CD4-positive, alpha-beta memory T cell (primary cell): ENCODE measurements around the gene TNFRSF13B. TPM values are rescaled to one million over a fixed set of nuclear protein-coding genes. Genes with fewer than 3 reads are reported as not detected.

Experiments used
- CTCF ChIA-PET: fragments of 350-600 bp; sonication (Branson Sonifier 250); formaldehyde crosslinking; loops from one replicate; lab custom pipeline; 2021; ENCODE audit warnings: inconsistent platforms; ENCODE audit not compliant: partially characterized antibody; lab: Charles Lee
- POLR2A ChIA-PET: fragments of 350-600 bp; sonication (Branson Sonifier 250); formaldehyde crosslinking; loops from one replicate; lab custom pipeline; 2021; ENCODE audit not compliant: partially characterized antibody; lab: Charles Lee
- DNase-seq, 5 donors: peaks; one replicate each; pipeline versions ENCODE4 v3.0.0 to v3.0.0-alpha.2; 2020 to 2022; ENCODE audit warnings: mixed read lengths in 1 of 5
- H3K27ac ChIP-seq: one replicate; pipeline ENCODE4 v1.7.0; 2013; ENCODE audit warnings: low read depth, low read length
- H3K27me3 ChIP-seq: 2 replicates; pipeline ENCODE4 v1.7.0; 2013; ENCODE audit warnings: mild to moderate bottlenecking, low read length, moderate library complexity; ENCODE audit not compliant: insufficient read depth
- H3K36me3 ChIP-seq: 2 replicates; pipeline ENCODE4 v1.7.0; 2013; ENCODE audit warnings: mild to moderate bottlenecking, low read length, moderate library complexity; ENCODE audit not compliant: insufficient read depth
- H3K4me1 ChIP-seq: 2 replicates; pipeline ENCODE4 v1.7.0; 2013; ENCODE audit warnings: mild to moderate bottlenecking, low read length, moderate library complexity; ENCODE audit not compliant: insufficient read depth
- H3K4me3 ChIP-seq, 2 donors: one replicate each; pipeline ENCODE4 v1.7.0; 2013; ENCODE audit warnings: low read length in 2 of 2, mild to moderate bottlenecking in 1 of 2
- H3K9me3 ChIP-seq, 2 donors: one replicate each; pipeline ENCODE4 v1.7.0; 2013; ENCODE audit warnings: low read length in 2 of 2, control low read depth in 1 of 2; ENCODE audit not compliant: control insufficient read depth in 1 of 2
- H3K27ac Mint-ChIP-seq, 7 donors: one replicate each; pipeline ENCODE4 v1.8.0; 2020 to 2021; ENCODE audit warnings: mixed read lengths in 7 of 7, mild to moderate bottlenecking in 6 of 7, inconsistent platforms in 3 of 7, moderate library complexity in 3 of 7
- H3K27me3 Mint-ChIP-seq, 2 donors: one replicate each; pipeline ENCODE4 v1.8.0; 2020 to 2021; ENCODE audit warnings: mixed read lengths in 2 of 2
- H3K36me3 Mint-ChIP-seq, 2 donors: one replicate each; pipeline ENCODE4 v1.8.0; 2020 to 2021; ENCODE audit warnings: mixed read lengths in 2 of 2, inconsistent platforms in 1 of 2, mild to moderate bottlenecking in 1 of 2
- H3K4me1 Mint-ChIP-seq, 4 donors: one replicate each; pipeline ENCODE4 v1.8.0; 2020 to 2021; ENCODE audit warnings: mixed read lengths in 4 of 4, mild to moderate bottlenecking in 1 of 4
- H3K4me3 Mint-ChIP-seq, 8 donors: one replicate each; pipeline ENCODE4 v1.8.0; 2020 to 2021; ENCODE audit warnings: mixed read lengths in 8 of 8, mild to moderate bottlenecking in 7 of 8, moderate library complexity in 6 of 8, inconsistent platforms in 3 of 8
- H3K9me3 Mint-ChIP-seq, 8 donors: one replicate each; pipeline ENCODE4 v1.8.0; 2020 to 2021; ENCODE audit warnings: mixed read lengths in 8 of 8, mild to moderate bottlenecking in 5 of 8, inconsistent platforms in 3 of 8, moderate library complexity in 1 of 8
- intact Hi-C: fragments of 100-400 bp; cut with micrococcal nuclease; formaldehyde crosslinking; loops from one replicate; pipeline ENCODE4 v1.15.1; 2023
- polyA plus RNA-seq, 2 donors: library from polyadenylated mRNA; unstranded; fragments of 300-500 nt; fragmentation: Illumina TruSeq; gene quantifications; one replicate each; pipeline ENCODE4 v1.2.3, GENCODE V29; 2021
- total RNA-seq, 2 experiments: library from RNA; stranded (reverse); gene quantifications; one replicate each; pipeline ENCODE4 v1.2.3, GENCODE V29; 2021

TNFRSF13B gene
- total RNA-seq (not detected), polyA plus RNA-seq (under 1 TPM in 1 of 2 donors, not detected in 1; 0.78 TPM)

- Histone ChIP-seq H3K27ac (no peak within 1 kb of the TSS), H3K4me1 (peaks cover 5% of the 10 kb centered on the region), H3K36me3 (no peaks in the 10 kb centered on the region), H3K4me3 (no peak within 1 kb of the TSS), H3K27me3 (no peaks in the 10 kb centered on the region), H3K9me3 (no peaks in the 10 kb centered on the region)
- intact Hi-C loops, result no loop called here
- Mint-ChIP-seq H3K4me3 (peak within 1 kb of the TSS in 1 of 8 donors; percentile 53), H3K9me3 (peaks cover 0 to 1% (median 0%) of the 10 kb centered on the region in 8 donors), H3K4me1 (peaks cover under 1 to 9% (median 4%) of the 10 kb centered on the region in 4 donors), H3K27me3 (no peaks in the 10 kb centered on the region), H3K27ac (peak within 1 kb of the TSS in 1 of 7 donors; percentile 50), H3K36me3 (no peaks in the 10 kb centered on the region)
- CTCF ChIA-PET, result no interaction called here
- POLR2A ChIA-PET, result no interaction called here
- no peak for DNase-seq
Measured at GRCh38 chr17:16971458-16972338, at the start of gene TNFRSF13B. Gene TNFRSF13B (minus strand): TSS chr17:16972118. CDS start chr17:16972075, 43 bp downstream.

GRCh38 chr17:17021194-17021863, 49.4 kb upstream of the TNFRSF13B start:
- intact Hi-C loops, result no loop called here
- no peaks in the 10 kb centered on the region for H3K27me3 Mint-ChIP-seq
- no peak for DNase-seq
- Histone ChIP-seq H3K27me3 (no peaks in the 10 kb centered on the region), H3K27ac (no peak overlapping the region), H3K4me1 (peaks cover 21% of the 10 kb centered on the region), H3K36me3 (no peaks in the 10 kb centered on the region), H3K4me3 (no peak overlapping the region), H3K9me3 (no peaks in the 10 kb centered on the region)
- no peaks in the 10 kb centered on the region for H3K36me3 Mint-ChIP-seq
- ChIA-PET POLR2A (no interaction called here), CTCF (no interaction called here)
- no peaks in the 10 kb centered on the region for H3K9me3 Mint-ChIP-seq
- H3K27ac Mint-ChIP-seq, result no peak overlapping the region
- no peak overlapping the region for H3K4me3 Mint-ChIP-seq
- peaks cover 14 to 32% (median 22%) of the 10 kb centered on the region in 4 donors for H3K4me1 Mint-ChIP-seq

- intact Hi-C loops, result no loop called here
- Mint-ChIP-seq H3K27ac (no peak overlapping the region), H3K27me3 (no peaks in the 10 kb centered on the region), H3K4me1 (peaks cover 19 to 37% (median 27%) of the 10 kb centered on the region in 4 donors), H3K4me3 (no peak overlapping the region), H3K36me3 (no peaks in the 10 kb centered on the region), H3K9me3 (no peaks in the 10 kb centered on the region)
- no peak for DNase-seq
- Histone ChIP-seq H3K4me3 (no peak overlapping the region), H3K27ac (no peak overlapping the region), H3K36me3 (no peaks in the 10 kb centered on the region), H3K4me1 (peaks cover 27% of the 10 kb centered on the region), H3K27me3 (no peaks in the 10 kb centered on the region), H3K9me3 (no peaks in the 10 kb centered on the region)
- CTCF ChIA-PET, result no interaction called here
- POLR2A ChIA-PET, result no interaction called here
Measured at GRCh38 chr17:17020821-17021193, 48.9 kb upstream of the TNFRSF13B start.

- no peak overlapping the region for H3K4me3 Mint-ChIP-seq
- no peaks in the 10 kb centered on the region for H3K9me3 Mint-ChIP-seq
- DNase-seq, result no peak
- intact Hi-C loops, result no loop called here
- Histone ChIP-seq H3K27me3 (no peaks in the 10 kb centered on the region), H3K4me1 (peaks cover 35% of the 10 kb centered on the region), H3K4me3 (no peak overlapping the region), H3K9me3 (no peaks in the 10 kb centered on the region), H3K27ac (no peak overlapping the region), H3K36me3 (no peaks in the 10 kb centered on the region)
- H3K36me3 Mint-ChIP-seq, result no peaks in the 10 kb centered on the region
- H3K27ac Mint-ChIP-seq, result peak overlapping the region in 3 of 7 donors; percentile 36 to 52 (median 37)
- ChIA-PET CTCF (interaction anchor here (0.5 kb wide), 1 partner anchor 44 kb away, joined by 4 read pairs; no protein-coding TSS in a partner anchor), POLR2A (no interaction called here)
- no peaks in the 10 kb centered on the region for H3K27me3 Mint-ChIP-seq
- H3K4me1 Mint-ChIP-seq, result peaks cover 28 to 45% (median 36%) of the 10 kb centered on the region in 4 donors
Measured at GRCh38 chr17:17019891-17020456, 48.1 kb upstream of the TNFRSF13B start.

GRCh38 chr17:17019430-17019762, 47.5 kb upstream of the TNFRSF13B start:
- intact Hi-C loops, result no loop called here
- Mint-ChIP-seq H3K4me3 (no peak overlapping the region), H3K27ac (peak overlapping the region in 3 of 7 donors; percentile 10 to 57 (median 13)), H3K9me3 (no peaks in the 10 kb centered on the region), H3K27me3 (no peaks in the 10 kb centered on the region), H3K36me3 (no peaks in the 10 kb centered on the region), H3K4me1 (peaks cover 28 to 50% (median 40%) of the 10 kb centered on the region in 4 donors)
- DNase-seq, result no peak
- ChIA-PET CTCF (interaction anchor here (0.5 kb wide), 1 partner anchor 44 kb away, joined by 4 read pairs; no protein-coding TSS in a partner anchor), POLR2A (no interaction called here)
- H3K4me3 ChIP-seq, result no peak overlapping the region
- H3K9me3 ChIP-seq, result no peaks in the 10 kb centered on the region
- peaks cover 38% of the 10 kb centered on the region for H3K4me1 ChIP-seq
- H3K27ac ChIP-seq, result no peak overlapping the region
- no peaks in the 10 kb centered on the region for H3K36me3 ChIP-seq
- H3K27me3 ChIP-seq, result no peaks in the 10 kb centered on the region

GRCh38 chr17:17018612-17019429, 46.9 kb upstream of the TNFRSF13B start:
- Mint-ChIP-seq H3K36me3 (no peaks in the 10 kb centered on the region), H3K4me1 (peaks cover 28 to 50% (median 41%) of the 10 kb centered on the region in 4 donors), H3K27ac (peak overlapping the region in 4 of 7 donors; percentile 10 to 81 (median 34)), H3K9me3 (no peaks in the 10 kb centered on the region), H3K4me3 (no peak overlapping the region), H3K27me3 (no peaks in the 10 kb centered on the region)
- no peaks in the 10 kb centered on the region for H3K27me3 ChIP-seq
- ChIA-PET POLR2A (no interaction called here), CTCF (interaction anchor here (0.5 kb wide), 1 partner anchor 43 kb away, joined by 4 read pairs; no protein-coding TSS in a partner anchor)
- H3K36me3 ChIP-seq, result no peaks in the 10 kb centered on the region
- H3K4me1 ChIP-seq, result peaks cover 38% of the 10 kb centered on the region
- H3K4me3 ChIP-seq, result no peak overlapping the region
- intact Hi-C loops, result no loop called here
- DNase-seq, result no peak
- no peaks in the 10 kb centered on the region for H3K9me3 ChIP-seq
- no peak overlapping the region for H3K27ac ChIP-seq
